ENCODE data around the gene TICRR.

DNA sequence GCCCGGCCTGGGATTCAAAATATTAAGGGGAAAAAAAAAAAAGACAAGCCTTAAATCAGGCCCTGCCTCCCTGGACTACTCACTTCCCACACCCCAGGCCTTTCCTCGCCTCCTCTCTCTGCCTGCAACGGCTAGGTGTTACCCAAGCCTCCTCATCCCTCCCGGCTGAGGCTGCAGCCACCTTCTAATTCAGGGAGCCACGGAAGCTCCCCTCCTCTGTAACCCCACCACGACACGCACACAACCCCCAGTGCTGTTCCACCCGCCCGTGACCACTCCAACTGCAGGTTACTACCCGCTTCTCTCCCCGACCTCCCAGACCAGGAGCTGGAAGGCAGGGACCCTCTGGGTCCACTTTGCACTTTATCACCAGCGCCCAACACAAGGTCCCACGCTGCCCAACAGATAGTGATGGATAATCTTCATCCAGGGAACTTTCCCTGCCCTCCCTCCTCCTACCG is 79.1 kb downstream of the TICRR start:
- TF ChIP-seq, protein P1, sequence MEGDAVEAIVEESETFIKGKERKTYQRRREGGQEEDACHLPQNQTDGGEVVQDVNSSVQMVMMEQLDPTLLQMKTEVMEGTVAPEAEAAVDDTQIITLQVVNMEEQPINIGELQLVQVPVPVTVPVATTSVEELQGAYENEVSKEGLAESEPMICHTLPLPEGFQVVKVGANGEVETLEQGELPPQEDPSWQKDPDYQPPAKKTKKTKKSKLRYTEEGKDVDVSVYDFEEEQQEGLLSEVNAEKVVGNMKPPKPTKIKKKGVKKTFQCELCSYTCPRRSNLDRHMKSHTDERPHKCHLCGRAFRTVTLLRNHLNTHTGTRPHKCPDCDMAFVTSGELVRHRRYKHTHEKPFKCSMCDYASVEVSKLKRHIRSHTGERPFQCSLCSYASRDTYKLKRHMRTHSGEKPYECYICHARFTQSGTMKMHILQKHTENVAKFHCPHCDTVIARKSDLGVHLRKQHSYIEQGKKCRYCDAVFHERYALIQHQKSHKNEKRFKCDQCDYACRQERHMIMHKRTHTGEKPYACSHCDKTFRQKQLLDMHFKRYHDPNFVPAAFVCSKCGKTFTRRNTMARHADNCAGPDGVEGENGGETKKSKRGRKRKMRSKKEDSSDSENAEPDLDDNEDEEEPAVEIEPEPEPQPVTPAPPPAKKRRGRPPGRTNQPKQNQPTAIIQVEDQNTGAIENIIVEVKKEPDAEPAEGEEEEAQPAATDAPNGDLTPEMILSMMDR (IDR thresholded peaks at IDR 0.05) = no peak
- TF ChIP-seq EP300 (IDR thresholded peaks at IDR 0.05) (no peak), POLR2A (IDR thresholded peaks at IDR 0.05) (no peak)

Measured in tibial nerve (tissue), 4 donors.